ENCODE data around the gene ELAVL2.

ELAVL2 gene

DNA sequence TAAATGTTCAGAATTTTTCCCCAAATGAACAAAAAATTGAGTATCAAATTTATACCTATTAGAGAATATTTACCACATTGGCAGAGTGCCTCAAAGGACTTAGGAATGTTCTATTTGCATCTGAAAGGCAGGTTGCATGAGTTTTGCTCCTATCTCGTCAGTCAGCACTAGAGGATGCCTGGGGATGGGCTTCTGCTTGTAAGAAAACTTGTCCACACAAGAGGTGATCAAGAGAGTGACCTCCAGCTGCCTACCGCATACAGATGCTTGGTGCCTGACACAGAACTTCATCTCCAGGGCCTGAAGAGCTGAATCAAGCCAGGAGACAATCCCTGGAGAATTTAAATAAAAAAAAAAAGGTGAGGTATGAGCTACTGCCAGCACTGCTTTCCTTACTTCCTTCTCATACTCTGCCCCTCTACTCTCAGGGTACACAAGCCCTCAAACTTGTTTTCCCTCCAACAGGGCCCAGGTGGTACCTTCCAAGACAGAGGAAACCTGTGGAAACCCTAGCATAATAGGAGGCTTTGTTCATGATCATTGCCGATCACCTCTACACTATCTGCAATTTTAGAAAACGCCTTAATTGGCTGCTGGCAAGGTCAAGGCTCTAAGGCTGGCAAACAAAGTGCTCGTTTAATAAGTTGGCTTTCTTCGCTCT lies 166.6 kb downstream of the ELAVL2 start:
- H2BK5ac ChIP-seq (ENCODE audit: low read length): no peak overlapping the region

DNA sequence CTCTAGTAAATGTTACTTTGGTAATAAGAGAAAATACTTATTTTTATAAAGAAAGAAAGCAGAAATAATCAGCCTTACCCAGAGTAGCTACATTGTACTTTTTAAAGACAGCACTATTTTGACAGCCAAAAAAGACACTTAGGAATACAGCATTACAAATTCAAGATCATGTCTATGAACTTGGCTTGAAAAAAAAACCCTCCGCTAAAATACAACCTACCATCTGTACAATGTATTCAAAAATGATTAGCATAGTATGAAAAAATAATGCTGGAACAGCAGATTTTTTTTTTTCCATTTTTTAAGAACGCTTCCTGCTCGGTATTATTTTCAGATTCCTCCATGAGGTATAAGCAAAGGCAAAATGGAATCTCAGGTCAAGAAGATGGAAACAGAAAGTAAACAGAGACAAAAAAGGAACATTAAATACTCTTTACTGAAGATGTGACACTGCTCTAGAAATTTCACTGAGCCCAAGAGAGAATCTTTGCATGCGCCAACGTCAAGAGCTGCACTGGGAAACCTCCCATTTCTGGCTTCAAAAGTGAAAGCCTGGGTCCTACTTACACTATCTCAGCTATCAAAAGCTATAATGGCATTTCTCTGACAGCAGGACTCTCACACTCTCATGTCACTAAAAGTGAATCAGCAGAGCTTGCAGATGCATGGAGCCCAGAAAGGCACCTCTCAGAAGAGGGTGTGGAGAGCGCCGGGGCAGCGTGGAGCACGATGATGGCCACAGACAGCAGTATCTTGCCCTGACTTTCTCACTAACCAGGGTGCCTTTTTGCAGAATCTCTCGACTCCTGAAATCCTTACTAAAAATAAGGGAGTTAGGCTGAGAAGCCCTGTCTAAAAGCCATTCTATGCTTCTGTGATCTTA lies 167.4 kb downstream of the ELAVL2 start:
- Histone ChIP-seq H3K9ac (ENCODE audit: low read depth, low read length, poor library complexity) (no peak overlapping the region), H3K14ac (ENCODE audit: low read length) (no peak overlapping the region), H3K4me3 (ENCODE audit: low read length in 2 of 2) (no peak overlapping the region), H3K4ac (ENCODE audit: low read length) (no peak overlapping the region), H2BK5ac (ENCODE audit: low read length) (no peak overlapping the region), H4K91ac (ENCODE audit: low read depth, low read length, poor library complexity) (no peak overlapping the region), H3K4me1 (ENCODE audit: control insufficient read depth in 2 of 2, insufficient read depth in 1 of 2, low read depth in 1 of 2, low read length in 2 of 2) (peaks cover 0 to 3% of the 10 kb centered on the region in 2 donors), H3K23ac (ENCODE audit: low read depth, low read length, poor library complexity) (no peak overlapping the region), H2BK120ac (ENCODE audit: low read depth, low read length) (no peak overlapping the region), H2BK12ac (ENCODE audit: low read length) (no peak overlapping the region), H3K36me3 (replicated peaks in 1 of 2; ENCODE audit: control insufficient read depth in 2 of 2, insufficient read depth in 2 of 2, low read length in 2 of 2) (peaks cover 1 to 78% of the 10 kb centered on the region in 2 donors), H4K8ac (ENCODE audit: low read depth, low read length) (no peak overlapping the region), H3K27ac (replicated peaks; ENCODE audit: low read length) (no peak overlapping the region), H3K9me3 (replicated peaks in 1 of 2; ENCODE audit: control insufficient read depth in 2 of 2, insufficient read depth in 1 of 2, low read depth in 1 of 2, low read length in 2 of 2) (peaks cover 0 to 6% of the 10 kb centered on the region in 2 donors), H3K18ac (ENCODE audit: low read length) (no peak overlapping the region), H3K79me1 (ENCODE audit: low read depth, low read length) (no peaks in the 10 kb centered on the region), H3K4me2 (ENCODE audit: insufficient read depth, low read length, poor library complexity, severe bottlenecking) (no peak overlapping the region), H2AFZ (ENCODE audit: low read length) (no peak overlapping the region), H2AK5ac (ENCODE audit: low read depth, low read length) (no peak overlapping the region), H3K27me3 (ENCODE audit: control insufficient read depth in 3 of 3, insufficient read depth in 3 of 3, low read depth in 1 of 3, low read length in 3 of 3) (no peaks in the 10 kb centered on the region), H2BK15ac (ENCODE audit: low read length) (no peak overlapping the region)
- WGBS, 2 donors (ENCODE audit: extremely low coverage in 2 of 2, insufficient read length in 2 of 2, insufficient replicate concordance in 1 of 2): no CpG with 5 or more reads among the region's 10 CpGs
- no peak for DNase-seq (ENCODE audit: low spot score)

More for the DNA sequence above, 166.6 kb downstream of the ELAVL2 start:
- H2BK15ac ChIP-seq (ENCODE audit: low read length): no peak overlapping the region
- no peaks in the 10 kb centered on the region for H3K79me1 ChIP-seq (ENCODE audit: low read depth, low read length)
- no peak overlapping the region for H3K23ac ChIP-seq (ENCODE audit: low read depth, low read length, poor library complexity)
- H3K9ac ChIP-seq (ENCODE audit: low read depth, low read length, poor library complexity): no peak overlapping the region
- no peak overlapping the region for H2BK120ac ChIP-seq (ENCODE audit: low read depth, low read length)
- peaks cover 0 to 6% of the 10 kb centered on the region in 2 donors for H3K9me3 ChIP-seq (replicated peaks in 1 of 2; ENCODE audit: control insufficient read depth in 2 of 2, insufficient read depth in 1 of 2, low read depth in 1 of 2, low read length in 2 of 2)
- no peak overlapping the region for H2AK5ac ChIP-seq (ENCODE audit: low read depth, low read length)
- peaks cover 0 to 3% of the 10 kb centered on the region in 2 donors for H3K4me1 ChIP-seq (ENCODE audit: control insufficient read depth in 2 of 2, insufficient read depth in 1 of 2, low read depth in 1 of 2, low read length in 2 of 2)
- WGBS, 2 donors (ENCODE audit: extremely low coverage in 2 of 2, insufficient read length in 2 of 2, insufficient replicate concordance in 1 of 2): no CpG with 5 or more reads among the region's 6 CpGs
- no peak overlapping the region for H3K18ac ChIP-seq (ENCODE audit: low read length)
- H4K8ac ChIP-seq (ENCODE audit: low read depth, low read length): no peak overlapping the region
- H3K4me2 ChIP-seq (ENCODE audit: insufficient read depth, low read length, poor library complexity, severe bottlenecking): no peak overlapping the region
- H3K14ac ChIP-seq (ENCODE audit: low read length): no peak overlapping the region
- peaks cover 1 to 69% of the 10 kb centered on the region in 2 donors for H3K36me3 ChIP-seq (replicated peaks in 1 of 2; ENCODE audit: control insufficient read depth in 2 of 2, insufficient read depth in 2 of 2, low read length in 2 of 2)
- H3K27ac ChIP-seq (replicated peaks; ENCODE audit: low read length): no peak overlapping the region
- no peak overlapping the region for H4K91ac ChIP-seq (ENCODE audit: low read depth, low read length, poor library complexity)
- DNase-seq (ENCODE audit: low spot score): no peak
- H2AFZ ChIP-seq (ENCODE audit: low read length): no peak overlapping the region
- no peak overlapping the region for H3K4ac ChIP-seq (ENCODE audit: low read length)
- H2BK12ac ChIP-seq (ENCODE audit: low read length): no peak overlapping the region
- H3K4me3 ChIP-seq (ENCODE audit: low read length in 2 of 2): no peak overlapping the region
- no peaks in the 10 kb centered on the region for H3K27me3 ChIP-seq (ENCODE audit: control insufficient read depth in 3 of 3, insufficient read depth in 3 of 3, low read depth in 1 of 3, low read length in 3 of 3)

DNA sequence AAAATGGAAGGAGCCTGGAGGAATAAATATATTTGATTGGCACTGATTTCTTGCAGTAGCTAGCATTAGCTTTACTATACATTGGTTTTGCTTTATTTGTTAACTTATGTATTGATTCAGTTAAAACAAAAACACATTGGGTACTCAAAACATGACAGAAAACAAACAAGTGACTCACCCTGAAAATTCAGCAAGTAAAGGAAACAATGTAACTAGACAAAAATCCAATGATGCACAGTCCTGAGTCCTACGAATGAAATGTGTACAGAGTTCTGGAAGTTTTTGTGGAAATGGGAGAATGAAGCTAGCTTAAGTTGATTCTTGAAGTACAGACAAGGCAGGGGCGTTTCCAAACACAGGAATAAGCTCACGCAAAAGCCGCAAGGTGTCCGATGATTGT lies 175.0 kb downstream of the ELAVL2 start:
- H2BK15ac ChIP-seq (ENCODE audit: low read length): no peak overlapping the region
- no peak overlapping the region for H4K91ac ChIP-seq (ENCODE audit: low read depth, low read length, poor library complexity)
- H3K23ac ChIP-seq (ENCODE audit: low read depth, low read length, poor library complexity): no peak overlapping the region
- no peak overlapping the region for H3K4me2 ChIP-seq (ENCODE audit: insufficient read depth, low read length, poor library complexity, severe bottlenecking)
- H3K27ac ChIP-seq (replicated peaks; ENCODE audit: low read length): no peak overlapping the region
- no peak overlapping the region for H3K18ac ChIP-seq (ENCODE audit: low read length)
- no peak for DNase-seq (ENCODE audit: low spot score)
- H3K79me1 ChIP-seq (ENCODE audit: low read depth, low read length): no peaks in the 10 kb centered on the region
- H2AFZ ChIP-seq (ENCODE audit: low read length): no peak overlapping the region
- no peak overlapping the region for H4K8ac ChIP-seq (ENCODE audit: low read depth, low read length)
- H3K14ac ChIP-seq (ENCODE audit: low read length): no peak overlapping the region
- peaks cover 0 to 1% of the 10 kb centered on the region in 2 donors for H3K4me1 ChIP-seq (ENCODE audit: control insufficient read depth in 2 of 2, insufficient read depth in 1 of 2, low read depth in 1 of 2, low read length in 2 of 2)
- no peak overlapping the region for H2BK120ac ChIP-seq (ENCODE audit: low read depth, low read length)
- peaks cover 0 to 72% of the 10 kb centered on the region in 2 donors for H3K36me3 ChIP-seq (replicated peaks in 1 of 2; ENCODE audit: control insufficient read depth in 2 of 2, insufficient read depth in 2 of 2, low read length in 2 of 2)
- no peak overlapping the region for H2AK5ac ChIP-seq (ENCODE audit: low read depth, low read length)
- H2BK12ac ChIP-seq (ENCODE audit: low read length): no peak overlapping the region
- H3K27me3 ChIP-seq (ENCODE audit: control insufficient read depth in 3 of 3, insufficient read depth in 3 of 3, low read depth in 1 of 3, low read length in 3 of 3): no peaks in the 10 kb centered on the region
- WGBS, 2 donors (ENCODE audit: extremely low coverage in 2 of 2, insufficient read length in 2 of 2, insufficient replicate concordance in 1 of 2): no CpG with 5 or more reads among the region's 5 CpGs
- no peak overlapping the region for H3K4me3 ChIP-seq (ENCODE audit: low read length in 2 of 2)
- no peak overlapping the region for H2BK5ac ChIP-seq (ENCODE audit: low read length)
- no peak overlapping the region for H3K4ac ChIP-seq (ENCODE audit: low read length)
- H3K9ac ChIP-seq (ENCODE audit: low read depth, low read length, poor library complexity): no peak overlapping the region
- no peaks in the 10 kb centered on the region for H3K9me3 ChIP-seq (replicated peaks in 1 of 2; ENCODE audit: control insufficient read depth in 2 of 2, insufficient read depth in 1 of 2, low read depth in 1 of 2, low read length in 2 of 2)

DNA sequence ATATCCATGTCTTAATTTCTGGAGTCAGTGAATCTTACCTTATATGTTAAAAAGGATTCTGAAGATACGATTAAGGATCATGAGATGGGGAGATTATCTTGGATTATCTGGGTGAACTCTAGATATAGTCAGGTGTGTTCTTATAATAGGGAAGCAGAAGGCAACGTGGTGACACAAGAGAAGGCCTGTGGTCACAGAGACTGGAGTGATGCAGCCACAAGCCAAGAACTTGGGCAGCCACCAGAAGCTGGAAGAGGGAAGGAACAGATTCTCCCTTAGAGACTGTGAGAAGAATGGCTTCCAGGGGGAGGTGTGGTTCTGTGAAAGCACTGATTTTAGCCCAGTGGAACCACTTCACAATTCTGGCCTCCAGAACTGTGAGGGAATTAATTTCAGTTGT lies 177.4 kb downstream of the ELAVL2 start:
- Histone ChIP-seq H2BK120ac (ENCODE audit: low read depth, low read length) (no peak overlapping the region), H3K4me2 (ENCODE audit: insufficient read depth, low read length, poor library complexity, severe bottlenecking) (no peak overlapping the region), H3K4me1 (ENCODE audit: control insufficient read depth in 2 of 2, insufficient read depth in 1 of 2, low read depth in 1 of 2, low read length in 2 of 2) (no peaks in the 10 kb centered on the region), H3K23ac (ENCODE audit: low read depth, low read length, poor library complexity) (no peak overlapping the region), H2AFZ (ENCODE audit: low read length) (no peak overlapping the region), H2AK5ac (ENCODE audit: low read depth, low read length) (no peak overlapping the region), H3K4ac (ENCODE audit: low read length) (no peak overlapping the region), H3K27me3 (ENCODE audit: control insufficient read depth in 3 of 3, insufficient read depth in 3 of 3, low read depth in 1 of 3, low read length in 3 of 3) (no peaks in the 10 kb centered on the region), H2BK15ac (ENCODE audit: low read length) (no peak overlapping the region), H3K18ac (ENCODE audit: low read length) (no peak overlapping the region), H3K9ac (ENCODE audit: low read depth, low read length, poor library complexity) (no peak overlapping the region), H4K91ac (ENCODE audit: low read depth, low read length, poor library complexity) (no peak overlapping the region), H3K14ac (ENCODE audit: low read length) (no peak overlapping the region), H3K27ac (replicated peaks; ENCODE audit: low read length) (no peak overlapping the region), H4K8ac (ENCODE audit: low read depth, low read length) (no peak overlapping the region), H2BK12ac (ENCODE audit: low read length) (no peak overlapping the region), H3K9me3 (replicated peaks in 1 of 2; ENCODE audit: control insufficient read depth in 2 of 2, insufficient read depth in 1 of 2, low read depth in 1 of 2, low read length in 2 of 2) (no peaks in the 10 kb centered on the region), H3K4me3 (ENCODE audit: low read length in 2 of 2) (no peak overlapping the region), H2BK5ac (ENCODE audit: low read length) (no peak overlapping the region), H3K36me3 (replicated peaks in 1 of 2; ENCODE audit: control insufficient read depth in 2 of 2, insufficient read depth in 2 of 2, low read length in 2 of 2) (peaks cover 2 to 63% of the 10 kb centered on the region in 2 donors), H3K79me1 (ENCODE audit: low read depth, low read length) (no peaks in the 10 kb centered on the region)
- no CpG with 5 or more reads among the region's 2 CpGs for WGBS, 2 donors (ENCODE audit: extremely low coverage in 2 of 2, insufficient read length in 2 of 2, insufficient replicate concordance in 1 of 2)
- DNase-seq (ENCODE audit: low spot score): no peak
